Activated T-cell treated with anti-CD3 and anti-CD28 coated beads, Interleukin-2, amount 50 U/mL, for 1 hour (primary cell): ENCODE measurements around the gene GPR78.
"Not testable (repeated sequence)": the region's sequence is repeated elsewhere in the genome, so short reads cannot be mapped to it uniquely, and the experiment has no call there.

ENCODE experiments used
- DNase-seq: peaks from one replicate; pipeline ENCODE4 v3.0.0-alpha.2; 2020

Gene GPR78

DNA sequence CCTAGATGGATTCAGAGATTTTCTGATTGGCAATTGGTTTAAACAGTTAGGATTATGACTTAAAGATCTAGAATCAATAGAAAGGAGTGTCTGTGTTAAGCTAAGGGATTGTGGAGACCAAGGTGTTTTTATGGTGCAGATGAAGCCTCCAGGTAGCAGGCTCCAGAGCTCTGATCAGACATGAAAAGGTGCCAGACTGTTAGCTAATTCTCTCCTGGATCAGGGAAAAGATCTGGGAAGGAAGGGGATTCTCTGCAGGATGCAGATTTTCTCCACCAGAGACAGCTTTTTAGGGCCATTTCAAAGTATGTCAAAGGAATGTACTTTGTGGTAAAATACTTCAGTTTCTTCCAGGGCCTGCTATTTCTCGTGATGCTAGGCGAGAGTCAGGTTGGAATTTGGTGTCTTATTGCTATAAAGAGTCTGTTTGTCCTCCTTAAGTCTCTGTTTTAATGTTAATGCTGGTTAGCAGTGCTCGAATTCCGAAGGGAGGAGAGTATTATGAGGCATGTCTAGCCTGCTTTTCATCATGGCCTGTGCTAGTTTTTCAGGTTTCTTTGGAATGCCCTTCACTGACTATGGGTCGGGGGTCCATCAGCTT, 12.0 kb upstream of the GPR78 start:
- DNase-seq: no peak

DNA sequence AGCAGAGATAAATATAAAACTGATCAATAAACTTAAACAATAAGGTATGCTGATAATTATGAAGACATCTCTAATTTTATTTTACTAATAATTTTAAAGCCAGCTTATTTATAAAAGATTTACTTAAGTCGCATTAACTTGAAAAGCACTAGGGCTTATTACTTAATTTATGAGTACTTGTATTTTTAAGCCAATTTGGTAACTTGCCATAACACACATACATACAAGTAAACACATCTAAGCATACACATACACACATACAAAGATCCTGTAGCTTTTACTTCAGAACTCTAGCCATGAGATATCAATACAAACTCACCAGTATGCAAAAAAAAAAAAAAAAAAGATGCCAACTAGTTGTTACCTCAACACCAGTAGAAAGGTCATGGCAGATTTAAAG, 10.0 kb upstream of the GPR78 start:
- DNase-seq: no peak

DNA sequence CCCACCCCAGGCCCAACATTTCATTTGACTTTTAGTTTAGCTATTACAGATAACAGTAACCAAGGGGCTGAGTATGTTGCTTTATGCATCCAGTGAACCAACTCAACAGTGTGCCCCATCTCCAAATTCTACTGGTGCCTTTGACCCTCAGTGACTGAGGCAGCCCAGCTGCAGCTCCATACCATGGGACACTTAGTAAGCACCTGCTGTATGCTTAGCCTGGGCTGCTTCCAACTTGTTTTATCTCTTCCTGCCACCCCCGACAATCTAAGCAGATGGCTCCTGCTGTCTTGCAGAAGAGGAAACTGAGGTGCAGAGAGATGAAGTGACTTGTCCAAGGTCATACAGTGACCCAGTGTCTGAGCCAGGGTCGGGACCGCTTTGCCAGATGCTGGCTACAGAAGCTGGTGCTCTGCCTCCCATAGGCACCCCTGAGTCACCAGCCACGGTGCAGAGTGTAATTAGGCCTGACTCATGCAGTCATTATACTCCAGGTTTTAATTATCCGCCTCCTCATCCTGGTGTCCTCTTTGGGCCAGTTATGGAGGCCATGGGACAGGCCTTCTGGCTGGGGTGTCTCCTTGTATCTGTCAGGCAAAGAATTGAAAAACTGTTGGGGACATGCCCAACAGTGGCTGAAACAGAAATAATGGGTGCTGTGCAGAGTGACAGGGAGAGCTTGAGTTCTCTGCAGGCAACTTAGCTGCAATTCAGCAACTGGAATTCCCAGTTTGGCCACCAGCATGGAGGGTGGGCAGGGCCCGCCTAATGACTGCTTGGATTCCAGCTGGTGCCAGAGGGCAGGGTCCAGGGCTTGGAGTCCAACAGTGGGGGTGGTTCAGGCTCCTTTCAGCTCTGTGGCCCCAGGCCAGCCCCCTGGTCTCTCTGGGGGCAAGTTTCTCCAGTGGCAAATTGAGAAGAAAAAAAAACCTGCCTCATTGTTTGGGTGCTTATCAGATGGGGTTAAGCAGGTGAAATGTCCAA, 8.2 kb upstream of the GPR78 start:
- DNase-seq: no peak

DNA sequence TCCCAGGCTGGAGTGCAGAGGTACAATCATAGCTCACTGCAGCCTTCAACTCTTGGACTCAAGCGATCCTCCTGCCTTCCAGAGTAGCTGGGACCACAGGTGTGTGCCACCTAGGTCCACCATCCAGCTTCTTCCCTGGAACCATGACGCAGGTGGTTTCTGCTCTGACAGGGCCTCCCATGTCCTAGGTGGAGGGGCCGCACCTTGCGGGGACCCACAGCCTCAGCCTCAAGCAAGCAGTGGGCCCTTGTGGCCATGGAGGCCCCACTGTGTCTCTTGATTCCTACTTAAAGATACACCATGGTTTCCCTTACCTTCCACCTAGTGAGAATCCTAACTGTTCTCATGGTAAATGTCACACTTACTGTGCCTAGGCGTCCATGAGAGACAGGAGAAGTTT, 6.9 kb upstream of the GPR78 start:
- peak; percentile 5 for DNase-seq

DNA sequence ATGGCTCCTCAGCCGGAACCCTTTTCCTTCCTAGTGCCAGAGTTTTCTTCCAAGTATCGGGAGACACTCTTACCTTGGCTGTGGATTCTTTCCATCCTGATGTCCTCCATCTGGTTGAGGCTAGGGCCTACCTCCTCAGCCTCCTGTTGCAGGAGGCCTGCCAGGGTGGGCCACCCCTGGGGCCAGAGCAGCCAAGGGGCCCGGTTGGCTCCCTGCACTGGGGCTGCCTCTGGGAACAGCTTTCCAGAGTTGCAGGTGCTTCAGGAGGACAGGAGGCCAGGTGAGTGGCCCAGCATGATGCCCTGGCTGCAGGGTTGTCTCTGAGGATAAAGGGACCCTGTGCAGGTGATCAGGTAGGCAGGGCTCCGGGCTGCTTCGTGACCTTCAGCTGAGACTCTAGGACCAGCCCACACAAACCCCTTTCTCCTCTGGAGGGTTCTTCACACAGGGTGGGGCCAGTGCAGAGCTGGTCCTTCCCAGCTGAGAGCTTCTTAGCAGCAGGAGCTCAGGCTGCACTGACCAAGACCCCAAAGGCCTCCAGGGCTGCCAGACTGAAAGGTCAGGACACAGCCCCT, 5.3 kb upstream of the GPR78 start:
- DNase-seq: no peak

DNA sequence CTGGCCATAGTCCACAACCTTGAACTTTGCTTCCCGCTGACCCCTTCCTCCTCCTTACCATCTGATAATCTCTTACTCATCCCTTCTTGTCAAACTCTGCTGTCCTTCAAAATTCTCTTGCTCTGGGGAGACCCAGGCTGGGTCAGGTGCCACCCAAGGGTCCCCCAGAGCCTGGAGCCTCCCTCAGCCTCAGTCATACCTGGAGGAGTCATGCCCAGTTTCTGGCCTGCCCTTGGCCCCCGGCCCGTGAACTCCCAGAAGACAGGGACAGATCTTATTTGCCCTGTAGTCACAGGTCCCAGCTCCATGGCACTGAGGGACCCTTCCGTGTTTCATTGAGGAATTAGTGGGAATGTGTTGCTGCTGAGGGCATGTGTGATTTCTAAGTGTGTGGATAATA, 4.7 kb upstream of the GPR78 start:
- no peak for DNase-seq

DNA sequence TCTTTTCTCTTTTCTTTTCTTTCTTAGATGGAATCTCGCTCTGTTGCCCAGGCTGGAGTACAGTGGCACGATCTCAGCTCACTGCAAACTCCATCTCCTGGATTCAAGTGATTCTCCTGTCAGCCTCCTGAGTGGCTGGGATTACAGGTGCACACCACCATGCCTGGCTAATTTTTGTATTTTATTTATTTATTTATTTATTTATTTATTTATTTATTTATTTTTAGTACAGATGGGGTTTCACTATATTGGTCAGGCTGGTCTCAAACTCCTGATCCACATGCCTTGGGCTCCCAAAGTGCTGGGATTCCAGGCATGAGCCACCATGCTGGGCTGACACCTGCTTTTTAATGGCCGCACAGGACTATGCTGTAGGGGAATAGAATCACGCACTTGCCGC, 3.6 kb upstream of the GPR78 start:
- DNase-seq: not testable (repeated sequence)

DNA sequence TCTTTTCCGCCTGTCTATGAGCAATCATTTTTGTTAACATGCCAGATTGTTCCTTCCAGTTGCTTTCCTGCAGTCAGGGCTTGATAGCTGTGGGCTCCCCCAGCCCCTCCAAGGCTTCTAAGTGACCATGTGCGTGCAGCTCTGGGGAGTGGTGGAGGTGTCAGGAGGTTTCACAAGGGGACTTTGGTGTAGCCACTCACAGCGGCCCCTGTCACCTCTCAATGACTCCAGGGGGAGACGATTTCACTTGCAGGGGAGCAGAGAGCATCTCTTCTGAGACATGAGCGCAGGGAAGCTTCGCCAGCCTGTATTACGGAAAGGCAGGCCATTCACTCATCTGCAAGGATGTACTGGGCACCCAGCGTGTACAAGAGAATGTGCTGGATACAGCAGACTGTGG, 3.1 kb upstream of the GPR78 start:
- peak; percentile 0 for DNase-seq

DNA sequence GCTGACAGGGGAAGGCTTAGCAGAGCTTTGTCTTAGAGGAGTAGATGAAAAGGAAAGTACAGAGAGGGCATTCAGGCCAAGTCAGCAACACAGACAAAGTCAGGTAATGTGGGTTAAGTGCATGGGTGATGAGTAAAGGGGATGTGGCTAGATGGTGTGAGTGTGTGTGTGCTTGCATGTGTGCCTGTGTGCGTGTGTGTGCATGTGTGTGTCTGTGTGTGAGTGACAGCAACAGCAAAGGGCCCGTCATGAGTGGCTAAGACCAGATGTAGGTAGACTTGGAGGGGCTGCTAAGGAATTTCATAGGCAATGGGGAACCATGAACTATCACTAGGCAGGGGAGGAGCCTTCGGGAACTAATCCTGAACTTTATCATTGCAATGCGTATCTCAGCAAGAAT, 2.2 kb upstream of the GPR78 start:
- DNase-seq: no peak

DNA sequence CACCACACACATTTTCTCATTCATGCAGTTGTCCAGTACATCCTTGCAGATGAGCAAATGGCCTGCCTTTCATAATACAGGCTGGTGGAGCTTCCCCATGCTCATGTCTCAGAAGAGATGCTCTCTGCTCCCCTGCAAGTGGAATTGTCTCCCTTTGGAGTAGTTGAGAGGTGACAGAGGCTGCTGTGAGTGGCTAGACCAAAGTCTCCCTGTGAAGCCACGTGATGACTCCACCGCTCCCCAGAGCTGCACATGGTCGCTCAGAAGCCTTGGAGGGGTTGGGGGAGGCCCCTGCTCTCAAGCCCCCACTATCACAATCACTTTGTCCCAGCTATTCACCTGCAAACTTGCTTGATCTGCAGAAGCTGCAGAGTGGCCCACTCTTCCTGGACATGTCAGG, 1.5 kb upstream of the GPR78 start:
- no peak for DNase-seq

DNA sequence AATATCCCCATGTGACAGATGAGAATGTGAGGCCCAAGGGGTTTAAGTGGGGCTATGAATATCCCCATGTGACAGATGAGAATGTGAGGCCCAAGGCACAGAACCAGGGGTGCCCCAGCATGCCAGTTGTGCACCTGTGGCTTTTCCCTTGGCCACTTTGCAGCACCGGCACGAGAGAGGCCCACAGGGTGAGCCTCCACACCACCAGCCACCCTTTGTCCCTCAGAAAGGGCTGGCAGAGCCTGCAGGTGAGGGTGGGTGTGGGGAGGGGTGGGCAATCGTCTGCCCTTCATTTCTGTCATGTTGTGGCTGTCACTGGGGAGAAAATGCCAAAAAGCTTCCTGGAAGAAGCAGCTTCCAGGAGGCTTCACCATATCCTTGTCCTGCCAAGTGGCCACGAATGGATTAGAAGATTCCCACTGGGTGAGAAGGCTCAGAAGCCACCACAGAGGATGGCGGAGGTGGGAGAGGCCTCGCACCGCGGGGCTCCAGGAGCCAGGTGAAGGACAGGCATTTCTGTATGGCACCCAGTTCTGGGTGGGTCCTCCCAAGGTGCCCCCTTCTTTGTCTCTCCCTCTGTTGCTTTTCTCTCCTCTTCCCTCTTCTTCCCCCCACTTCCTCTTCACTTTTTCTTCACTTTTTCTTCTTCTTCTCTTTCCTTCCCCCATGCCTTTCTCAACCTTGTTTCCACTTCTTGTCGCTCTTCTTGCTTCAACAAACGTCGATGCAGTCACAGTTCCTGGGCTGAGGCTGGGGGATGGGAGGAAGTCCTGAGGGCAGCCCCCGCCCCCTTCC, 469 bp upstream of the GPR78 start:
- no peak for DNase-seq

DNA sequence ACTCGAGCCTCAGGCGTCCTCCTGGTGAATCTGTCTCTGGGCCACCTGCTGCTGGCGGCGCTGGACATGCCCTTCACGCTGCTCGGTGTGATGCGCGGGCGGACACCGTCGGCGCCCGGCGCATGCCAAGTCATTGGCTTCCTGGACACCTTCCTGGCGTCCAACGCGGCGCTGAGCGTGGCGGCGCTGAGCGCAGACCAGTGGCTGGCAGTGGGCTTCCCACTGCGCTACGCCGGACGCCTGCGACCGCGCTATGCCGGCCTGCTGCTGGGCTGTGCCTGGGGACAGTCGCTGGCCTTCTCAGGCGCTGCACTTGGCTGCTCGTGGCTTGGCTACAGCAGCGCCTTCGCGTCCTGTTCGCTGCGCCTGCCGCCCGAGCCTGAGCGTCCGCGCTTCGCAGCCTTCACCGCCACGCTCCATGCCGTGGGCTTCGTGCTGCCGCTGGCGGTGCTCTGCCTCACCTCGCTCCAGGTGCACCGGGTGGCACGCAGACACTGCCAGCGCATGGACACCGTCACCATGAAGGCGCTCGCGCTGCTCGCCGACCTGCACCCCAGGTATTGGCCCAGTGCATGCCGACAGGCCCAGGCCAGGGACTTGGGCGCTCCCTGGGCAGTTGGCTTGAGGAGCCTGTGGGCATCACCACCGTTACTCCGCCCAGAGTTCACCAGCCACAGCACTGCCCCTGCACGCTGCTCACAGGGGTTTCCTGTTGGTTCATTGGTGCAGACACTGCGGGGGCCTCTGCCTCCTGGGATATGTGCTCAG, 1.1 kb downstream of the GPR78 start:
- no peak for DNase-seq

DNA sequence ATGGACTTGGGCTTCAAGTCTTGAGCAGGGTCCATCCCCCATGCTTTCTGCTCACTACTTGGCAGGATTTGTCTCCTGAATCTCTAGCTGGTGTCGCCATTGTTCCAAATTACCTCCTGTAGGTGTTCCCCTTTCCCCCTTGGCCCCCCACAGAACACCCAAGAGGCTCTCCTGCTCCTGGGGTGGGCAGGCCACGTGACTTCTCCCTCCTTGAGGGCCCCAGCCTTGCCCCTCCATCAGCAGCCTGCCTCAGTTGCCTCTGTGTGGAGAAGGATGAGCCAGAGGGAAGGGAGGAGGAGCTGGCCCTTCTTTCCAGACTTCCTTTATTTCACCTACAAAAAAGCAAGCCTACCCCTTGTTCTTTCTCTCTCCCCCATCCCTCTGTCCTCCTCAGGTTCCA, 1.8 kb downstream of the GPR78 start:
- no peak for DNase-seq

DNA sequence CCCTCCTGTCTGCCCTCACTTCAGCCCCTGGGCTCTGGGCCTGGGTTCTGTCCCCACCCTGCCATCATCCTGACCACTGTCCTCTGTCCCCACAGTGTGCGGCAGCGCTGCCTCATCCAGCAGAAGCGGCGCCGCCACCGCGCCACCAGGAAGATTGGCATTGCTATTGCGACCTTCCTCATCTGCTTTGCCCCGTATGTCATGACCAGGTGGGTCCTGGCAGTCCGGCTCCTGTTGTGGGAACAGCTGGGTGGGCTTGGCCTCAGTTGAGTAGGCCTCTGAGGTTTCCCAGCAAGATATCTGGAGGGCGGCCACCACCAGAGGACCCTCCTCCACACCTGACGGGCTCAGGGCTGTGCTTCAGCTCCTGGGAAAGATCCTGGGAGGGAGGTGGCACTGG, 2.2 kb downstream of the GPR78 start:
- DNase-seq: no peak

DNA sequence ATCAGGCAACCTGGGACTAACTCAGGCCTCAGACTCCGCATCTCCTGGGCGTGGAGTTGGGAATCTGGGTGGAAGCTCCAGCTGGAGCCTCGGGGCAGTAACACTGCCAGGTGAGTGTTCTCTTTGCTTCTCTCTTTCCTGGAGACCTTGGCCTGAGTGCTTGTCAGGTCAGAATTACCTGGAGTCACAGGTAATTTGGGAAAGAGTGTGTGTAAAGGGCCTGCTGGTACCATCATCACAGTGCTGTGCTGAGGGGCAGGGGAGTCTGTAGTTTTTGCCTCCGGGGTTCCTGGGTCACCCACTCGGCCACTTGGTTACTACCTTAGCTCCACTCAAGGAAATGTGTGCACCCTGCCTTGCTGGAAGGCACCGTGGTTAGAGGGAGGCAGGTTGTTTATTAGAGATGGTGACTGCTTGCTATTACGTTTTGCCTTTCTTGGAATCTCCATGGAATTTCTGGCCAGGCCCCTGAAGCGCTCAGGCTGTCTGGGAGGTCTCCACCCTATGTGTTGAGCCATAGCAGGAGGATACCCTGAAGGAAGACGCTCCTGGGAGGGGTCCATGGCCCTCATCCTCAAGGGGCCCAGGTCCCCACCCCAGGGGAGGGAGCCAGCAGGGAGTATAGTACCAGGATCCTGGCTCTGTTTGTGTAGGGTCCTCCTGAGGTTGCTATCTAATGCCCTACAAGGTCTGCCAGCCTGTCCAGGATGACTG, 2.9 kb downstream of the GPR78 start:
- no peak for DNase-seq

DNA sequence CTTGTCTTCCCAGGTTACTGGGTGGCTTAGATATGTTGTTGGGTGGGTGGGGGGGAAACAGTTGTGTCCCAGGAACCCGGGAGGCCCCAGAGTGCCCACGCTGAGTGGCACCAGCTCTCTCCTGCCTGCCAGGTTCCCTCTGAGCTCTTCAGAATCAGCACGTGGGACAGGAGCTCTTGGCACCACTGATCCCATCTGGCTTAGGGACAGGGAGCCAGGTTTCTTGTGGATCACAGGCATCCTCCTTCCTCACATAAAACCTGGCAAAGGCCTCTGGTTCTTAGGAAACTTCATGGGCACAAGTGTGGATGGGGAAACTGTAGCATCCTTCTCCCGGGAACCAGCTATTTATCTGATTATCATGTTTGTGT, 3.4 kb downstream of the GPR78 start:
- DNase-seq: no peak

DNA sequence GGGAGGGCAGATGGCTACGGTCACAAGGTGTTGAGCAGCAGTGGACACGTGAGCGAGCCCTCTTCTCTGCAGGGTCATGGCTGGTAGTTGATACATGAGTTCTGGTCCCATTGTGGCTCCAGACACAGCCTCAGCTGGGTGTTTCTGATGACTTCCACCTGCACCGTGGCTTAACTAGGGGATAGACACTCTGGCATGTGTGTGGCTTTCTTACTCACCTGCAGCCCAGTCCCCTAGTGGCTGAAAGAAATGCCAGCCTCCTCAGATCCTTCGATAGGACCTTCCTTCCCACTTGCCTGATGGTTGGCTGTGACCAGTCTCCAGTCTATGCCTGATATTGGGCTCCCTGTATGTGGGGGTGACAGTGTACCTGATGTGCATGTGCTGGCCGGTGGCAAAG, 5.0 kb downstream of the GPR78 start:
- no peak for DNase-seq

DNA sequence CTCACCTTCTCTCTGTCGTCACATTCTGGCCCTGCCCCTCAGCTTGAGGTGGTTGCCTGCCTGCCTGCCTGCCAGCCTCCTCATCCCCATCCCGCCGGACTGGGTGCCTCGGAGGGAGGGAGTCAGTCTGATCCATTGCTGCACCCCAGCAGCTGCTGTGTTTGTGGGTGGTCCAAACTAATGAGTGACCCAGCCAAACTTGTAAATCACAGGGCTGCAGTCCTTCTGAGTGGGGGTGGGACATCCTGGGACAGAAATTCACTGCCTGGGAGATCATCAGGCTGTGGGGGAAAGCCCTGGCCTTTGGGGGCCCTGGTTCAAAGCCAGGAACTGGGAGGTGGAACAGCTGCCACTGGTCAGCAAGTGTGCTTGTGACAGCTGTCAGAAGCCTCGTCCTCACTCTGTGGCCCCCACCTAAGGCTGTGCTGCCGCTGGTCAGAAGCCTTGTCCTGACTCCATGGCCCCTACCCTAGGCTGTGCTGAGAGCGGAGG, 5.6 kb downstream of the GPR78 start:
- no peak for DNase-seq

DNA sequence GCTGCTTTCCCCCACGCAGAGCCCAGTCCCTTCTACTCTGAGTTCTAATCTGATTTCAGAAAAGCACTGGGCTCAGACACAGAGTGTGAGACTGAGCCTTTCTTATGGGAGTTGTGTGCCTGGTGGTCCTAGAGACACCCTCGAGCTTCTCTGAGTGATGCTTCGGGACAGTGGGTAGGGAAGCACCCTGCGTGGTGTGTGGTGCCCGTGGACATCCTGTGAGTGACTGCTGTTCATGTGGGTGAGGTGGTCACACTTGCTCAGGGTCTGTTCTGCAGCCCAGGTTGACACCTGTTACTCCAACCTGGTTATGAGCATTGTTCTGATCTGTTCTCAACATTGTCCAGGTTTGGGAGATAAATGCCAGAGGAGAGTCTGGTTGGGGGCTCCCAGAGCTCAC, 6.1 kb downstream of the GPR78 start:
- no peak for DNase-seq

DNA sequence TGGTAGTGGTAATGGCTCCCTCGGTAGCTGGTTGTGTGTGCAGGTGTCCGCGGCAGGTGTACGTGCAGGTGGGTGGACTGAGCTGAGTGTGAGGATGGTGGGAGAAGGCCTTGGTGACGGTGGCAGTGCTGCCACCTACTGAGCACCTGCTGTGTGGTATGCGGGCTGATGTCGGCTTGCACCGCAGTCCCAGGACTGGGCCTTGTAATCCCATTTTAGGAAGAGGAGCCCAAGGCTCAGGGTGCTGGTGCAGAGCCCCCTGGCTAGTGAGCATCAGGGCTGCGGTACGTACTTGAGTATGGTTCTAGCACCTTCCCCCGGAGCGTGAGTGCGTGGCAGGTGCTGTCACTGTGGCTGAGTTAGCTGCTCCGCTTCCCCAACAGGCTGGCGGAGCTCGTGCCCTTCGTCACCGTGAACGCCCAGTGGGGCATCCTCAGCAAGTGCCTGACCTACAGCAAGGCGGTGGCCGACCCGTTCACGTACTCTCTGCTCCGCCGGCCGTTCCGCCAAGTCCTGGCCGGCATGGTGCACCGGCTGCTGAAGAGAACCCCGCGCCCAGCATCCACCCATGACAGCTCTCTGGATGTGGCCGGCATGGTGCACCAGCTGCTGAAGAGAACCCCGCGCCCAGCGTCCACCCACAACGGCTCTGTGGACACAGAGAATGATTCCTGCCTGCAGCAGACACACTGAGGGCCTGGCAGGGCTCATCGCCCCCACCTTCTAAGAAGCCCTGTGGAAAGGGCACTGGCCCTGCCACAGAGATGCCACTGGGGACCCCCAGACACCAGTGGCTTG, 6.7 kb downstream of the GPR78 start:
- no peak for DNase-seq
